Adrenal gland (tissue), 5 donors: ENCODE results near the gene CASP4.

ENCODE experiments used
- CTCF ChIP-seq, 6 experiments: fragments of 450-650 bp in 4 of 6; fragments of 200-600 bp in 2 of 6; sonication (generic) in 1 of 6; IDR thresholded peaks; 1 replicate in 5 of 6; 2 replicates in 1 of 6; pipeline versions ENCODE4 v1.5.1 to v1.8.0; 2016 to 2021; ENCODE audit warnings: antibody characterized with exemption in 6 of 6, mild to moderate bottlenecking in 2 of 6, moderate library complexity in 1 of 6
- POLR2A ChIP-seq, 2 donors: fragments of 450-650 bp; IDR thresholded peaks; one replicate each; pipeline ENCODE4 v1.6.1; 2017; ENCODE audit warnings: antibody characterized with exemption in 2 of 2, mild to moderate bottlenecking in 2 of 2, moderate library complexity in 1 of 2
- donor health status: DM: no; HTN: no; CAD: no.

DNA sequence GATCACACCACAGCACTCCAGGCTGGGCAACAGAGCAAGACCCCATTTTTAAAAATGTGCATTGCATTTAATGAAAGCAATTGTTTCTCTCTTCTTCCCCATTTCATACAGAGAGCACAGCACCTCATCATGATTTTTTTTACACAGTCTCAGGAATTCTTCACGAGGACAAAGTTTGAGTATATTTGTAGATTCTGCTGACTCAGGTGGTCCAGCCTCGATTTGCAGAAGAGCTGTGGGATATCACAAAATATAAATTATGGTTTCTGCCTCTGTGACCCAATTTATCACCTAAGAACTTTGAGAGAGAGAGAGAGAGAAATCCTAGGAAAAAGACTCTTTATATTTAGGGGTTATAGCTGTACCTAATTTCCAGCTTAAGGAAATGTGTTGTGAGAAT, 34.8 kb upstream of the CASP4 start:
- TF ChIP-seq CTCF (IDR thresholded peaks at IDR 0.05) (no peak), POLR2A (IDR thresholded peaks at IDR 0.05) (no peak)
